H1 (cell line): Measurements from ENCODE around the gene PTPN3. TPM values are rescaled to one million over a fixed set of nuclear protein-coding genes. Genes with fewer than 3 reads are reported as not detected.

ENCODE experiments used
- BCL11A ChIP-seq, 2 experiments: IDR thresholded peaks; one replicate each; pipeline ENCODE4 v1.6.1; 2011; ENCODE audit warnings: low read depth in 2 of 2, low read length in 2 of 2, mild to moderate bottlenecking in 2 of 2
- GABPA ChIP-seq: IDR thresholded peaks from 2 replicates; pipeline ENCODE4 v1.6.1; 2011; ENCODE audit warnings: mild to moderate bottlenecking, low read length, moderate library complexity, borderline replicate concordance; ENCODE audit not compliant: insufficient read depth
- polyA plus RNA-seq, 7 experiments: library from polyadenylated mRNA; depleted of rRNA in 3 of 7; stranded (reverse) in 5 of 7; unstranded in 2 of 7; fragments of >200 nt in 5 of 7; fragments of 200-250 nt in 2 of 7; gene quantifications; 1 replicate in 5 of 7; 2 replicates in 1 of 7; 4 replicates in 1 of 7; pipeline versions ENCODE4 v1.2.1 to v1.2.3, GENCODE V29; 2011 to 2013; ENCODE audit warnings: missing spikeins in 2 of 7, mixed read lengths in 2 of 7
- total RNA-seq: library from RNA; stranded (reverse); fragmentation: NEBNext Ultra II Directional; extraction: Animal tissue kit (Norgen Biotek cat#: 25700); gene quantifications from 2 replicates; pipeline ENCODE4 v1.2.1, GENCODE V29; 2021
- TF ChIP-seq, protein P1 (sequence below): IDR thresholded peaks from 2 replicates; pipeline ENCODE4 v1.6.1; 2012; ENCODE audit warnings: low read length, inconsistent platforms

Gene PTPN3
- total and polyA plus RNA-seq, 2 of the 8 experiments (the other 6 are each of a cell fraction or from before 2014, with no cell fraction given) = 2.9 to 3.7 TPM

GRCh38 chr9:109346904-109347303 lies 151.2 kb downstream of the PTPN3 start (continued):
- no peak for TF ChIP-seq GABPA
- TF ChIP-seq BCL11A (IDR thresholded peaks at IDR 0.05; ENCODE audit: low read depth in 2 of 2, low read length in 2 of 2) = no peak
- TF ChIP-seq, protein P1, sequence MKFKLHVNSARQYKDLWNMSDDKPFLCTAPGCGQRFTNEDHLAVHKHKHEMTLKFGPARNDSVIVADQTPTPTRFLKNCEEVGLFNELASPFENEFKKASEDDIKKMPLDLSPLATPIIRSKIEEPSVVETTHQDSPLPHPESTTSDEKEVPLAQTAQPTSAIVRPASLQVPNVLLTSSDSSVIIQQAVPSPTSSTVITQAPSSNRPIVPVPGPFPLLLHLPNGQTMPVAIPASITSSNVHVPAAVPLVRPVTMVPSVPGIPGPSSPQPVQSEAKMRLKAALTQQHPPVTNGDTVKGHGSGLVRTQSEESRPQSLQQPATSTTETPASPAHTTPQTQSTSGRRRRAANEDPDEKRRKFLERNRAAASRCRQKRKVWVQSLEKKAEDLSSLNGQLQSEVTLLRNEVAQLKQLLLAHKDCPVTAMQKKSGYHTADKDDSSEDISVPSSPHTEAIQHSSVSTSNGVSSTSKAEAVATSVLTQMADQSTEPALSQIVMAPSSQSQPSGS = no peak
